ENCODE data around the gene PTPRD. TPM values are rescaled to one million over a fixed set of nuclear protein-coding genes. Genes with fewer than 3 reads are reported as not detected.

The PTPRD gene
- total RNA-seq, 4 donors from 2014 or later, result 0.78 to 11.7 (median 1.6) TPM

DNA sequence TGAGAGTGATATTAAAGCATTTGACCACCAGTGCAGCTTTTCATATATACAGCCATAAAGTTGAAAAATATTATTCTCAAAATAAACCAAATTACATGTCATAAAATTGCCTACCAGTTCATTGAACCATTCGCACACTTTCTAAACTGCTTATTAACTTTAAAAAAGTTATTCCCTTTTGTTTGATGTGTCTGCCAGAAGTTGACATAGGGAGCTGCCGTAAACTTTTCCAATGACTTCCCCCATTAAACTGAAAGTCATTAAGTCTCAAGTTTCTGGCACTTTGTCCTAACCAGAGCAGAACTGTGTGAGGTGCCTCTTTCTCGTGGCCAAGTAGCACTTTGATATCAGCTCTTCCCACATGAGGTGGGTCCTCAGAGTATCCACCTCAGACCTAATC lies 2231.2 kb downstream of the PTPRD start:
- Histone ChIP-seq H3K27ac (no peak overlapping the region), H3K36me3 (no peaks in the 10 kb centered on the region), H3K4me1 (no peaks in the 10 kb centered on the region), H3K9me3 (no peaks in the 10 kb centered on the region), H3K4me3 (no peak overlapping the region), H3K27me3 (no peaks in the 10 kb centered on the region)
- intact Hi-C loops (cut with DNase I; ENCODE audit: low total_unique reads), result no loop called here
- DNase-seq (no peak), ATAC-seq (no peak)
- in situ Hi-C loops (cut with MboI; ENCODE audit: low sequenced_read_pairs in 4 of 4), result no loop called here
- TF ChIP-seq POLR2A (IDR thresholded peaks at IDR 0.05), result no peak
- TF ChIP-seq, protein P1, sequence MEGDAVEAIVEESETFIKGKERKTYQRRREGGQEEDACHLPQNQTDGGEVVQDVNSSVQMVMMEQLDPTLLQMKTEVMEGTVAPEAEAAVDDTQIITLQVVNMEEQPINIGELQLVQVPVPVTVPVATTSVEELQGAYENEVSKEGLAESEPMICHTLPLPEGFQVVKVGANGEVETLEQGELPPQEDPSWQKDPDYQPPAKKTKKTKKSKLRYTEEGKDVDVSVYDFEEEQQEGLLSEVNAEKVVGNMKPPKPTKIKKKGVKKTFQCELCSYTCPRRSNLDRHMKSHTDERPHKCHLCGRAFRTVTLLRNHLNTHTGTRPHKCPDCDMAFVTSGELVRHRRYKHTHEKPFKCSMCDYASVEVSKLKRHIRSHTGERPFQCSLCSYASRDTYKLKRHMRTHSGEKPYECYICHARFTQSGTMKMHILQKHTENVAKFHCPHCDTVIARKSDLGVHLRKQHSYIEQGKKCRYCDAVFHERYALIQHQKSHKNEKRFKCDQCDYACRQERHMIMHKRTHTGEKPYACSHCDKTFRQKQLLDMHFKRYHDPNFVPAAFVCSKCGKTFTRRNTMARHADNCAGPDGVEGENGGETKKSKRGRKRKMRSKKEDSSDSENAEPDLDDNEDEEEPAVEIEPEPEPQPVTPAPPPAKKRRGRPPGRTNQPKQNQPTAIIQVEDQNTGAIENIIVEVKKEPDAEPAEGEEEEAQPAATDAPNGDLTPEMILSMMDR (IDR thresholded peaks at IDR 0.05 in 4 of 5, conservative IDR thresholded peaks at IDR 0.05 in 1 of 5), result no peak

DNA sequence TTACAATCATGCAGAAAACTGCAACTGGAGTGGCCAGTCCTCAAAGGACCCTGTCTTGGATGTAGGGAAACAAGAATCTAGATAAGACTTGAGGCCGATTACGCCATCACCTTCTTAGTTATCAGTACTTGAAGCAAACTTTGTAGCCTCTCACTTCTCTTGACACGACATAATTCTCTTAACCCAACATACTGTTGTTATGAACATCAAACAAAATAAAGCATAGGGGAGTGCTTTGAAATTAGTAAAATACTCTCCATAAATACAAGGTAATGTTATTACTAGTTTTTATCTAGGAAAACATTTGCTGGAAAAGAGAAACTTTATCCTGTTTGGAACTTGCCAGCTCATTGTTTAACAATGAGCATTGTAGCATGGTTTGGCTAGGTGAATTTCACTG lies 2238.3 kb downstream of the PTPRD start:
- in situ Hi-C loops (cut with MboI; ENCODE audit: low sequenced_read_pairs in 4 of 4), result no loop called here
- no peaks in the 10 kb centered on the region for H3K4me1 ChIP-seq

DNA sequence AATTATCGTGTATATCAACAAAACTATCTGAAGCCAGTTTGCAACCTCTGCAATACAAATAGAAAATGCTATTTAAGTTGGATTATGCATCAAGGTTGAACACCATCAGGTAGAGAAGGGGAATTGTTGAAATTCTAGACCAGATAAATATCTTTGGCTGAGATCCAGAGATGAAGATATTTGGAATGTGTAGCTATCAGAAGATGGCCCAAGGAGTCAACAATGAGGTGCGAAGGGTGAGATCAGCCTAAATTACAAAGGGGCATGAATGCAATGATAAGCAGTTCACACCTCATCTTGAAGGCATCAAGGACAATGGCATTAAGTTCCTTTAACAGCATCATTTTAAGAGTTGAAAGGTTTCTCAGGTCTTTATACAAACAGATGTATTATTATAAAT lies 2241.1 kb downstream of the PTPRD start:
- H3K27ac ChIP-seq, result no peak overlapping the region
- DNase-seq, result no peak
- H3K36me3 ChIP-seq, result no peaks in the 10 kb centered on the region
- in situ Hi-C loops (cut with MboI; ENCODE audit: low sequenced_read_pairs in 4 of 4), result no loop called here
- no peak overlapping the region for H3K4me3 ChIP-seq
- H3K4me1 ChIP-seq, result no peaks in the 10 kb centered on the region
- TF ChIP-seq, protein P1 (IDR thresholded peaks at IDR 0.05 in 4 of 5, conservative IDR thresholded peaks at IDR 0.05 in 1 of 5), result no peak
- H3K27me3 ChIP-seq, result no peaks in the 10 kb centered on the region
- no peak for ATAC-seq
- H3K9me3 ChIP-seq, result no peaks in the 10 kb centered on the region
- intact Hi-C loops (cut with DNase I; ENCODE audit: low total_unique reads), result no loop called here

More for the DNA sequence above, 2238.3 kb downstream of the PTPRD start:
- Histone ChIP-seq H3K27ac (no peak overlapping the region), H3K4me3 (no peak overlapping the region), H3K9me3 (no peaks in the 10 kb centered on the region), H3K27me3 (no peaks in the 10 kb centered on the region), H3K36me3 (no peaks in the 10 kb centered on the region)
- intact Hi-C loops (cut with DNase I; ENCODE audit: low total_unique reads), result no loop called here
- TF ChIP-seq, protein P1 (IDR thresholded peaks at IDR 0.05 in 4 of 5, conservative IDR thresholded peaks at IDR 0.05 in 1 of 5), result no peak
- TF ChIP-seq POLR2A (IDR thresholded peaks at IDR 0.05), result no peak
- ATAC-seq (no peak), DNase-seq (no peak)

DNA sequence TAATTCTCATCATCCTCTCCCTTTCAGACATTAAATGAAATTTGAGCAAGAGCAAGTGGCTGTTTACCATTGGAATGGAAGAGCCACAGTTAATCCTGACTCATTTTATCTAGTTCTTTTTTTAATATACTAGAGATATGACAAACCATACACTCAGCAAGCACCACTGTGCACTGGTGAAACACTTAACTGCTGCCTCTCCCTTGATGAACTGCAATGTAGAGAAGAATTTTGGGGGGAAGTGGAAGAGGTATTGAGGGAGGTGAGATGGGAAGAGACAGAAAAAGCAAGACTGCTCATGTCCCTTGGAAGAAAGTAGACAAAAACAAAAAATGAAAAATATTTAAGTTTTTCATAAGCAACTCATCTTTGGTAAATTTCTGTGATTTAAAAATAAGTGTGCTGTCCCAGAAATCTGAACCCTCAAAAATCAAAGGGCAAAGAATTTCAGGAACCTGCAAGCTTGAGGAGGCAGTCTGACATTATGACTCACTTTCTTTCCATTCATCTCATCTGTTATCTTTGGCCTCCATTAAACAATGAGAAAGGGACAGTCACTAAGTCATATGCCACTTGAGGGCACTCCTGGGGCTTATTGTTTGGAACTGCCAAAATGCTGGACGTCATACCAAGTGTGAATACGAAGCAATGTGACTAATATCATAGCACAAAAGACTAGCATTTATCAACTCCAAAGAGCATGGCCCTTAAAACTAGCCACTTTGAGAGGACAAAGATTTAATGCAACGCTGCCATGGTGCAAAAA lies 2246.5 kb downstream of the PTPRD start:
- ATAC-seq, result no peak
- no peak overlapping the region for H3K27ac ChIP-seq
- no peak for DNase-seq
- no peaks in the 10 kb centered on the region for H3K36me3 ChIP-seq
- no peak overlapping the region for H3K4me3 ChIP-seq
- TF ChIP-seq, protein P1 (IDR thresholded peaks at IDR 0.05 in 4 of 5, conservative IDR thresholded peaks at IDR 0.05 in 1 of 5), result no peak
- no peak for TF ChIP-seq POLR2A (IDR thresholded peaks at IDR 0.05)
- no peaks in the 10 kb centered on the region for H3K27me3 ChIP-seq
- in situ Hi-C loops (cut with MboI; ENCODE audit: low sequenced_read_pairs in 4 of 4) (no loop called here), intact Hi-C loops (cut with DNase I; ENCODE audit: low total_unique reads) (no loop called here)
- H3K9me3 ChIP-seq, result no peaks in the 10 kb centered on the region
- no peaks in the 10 kb centered on the region for H3K4me1 ChIP-seq
